Medulla oblongata (tissue), 1 donor: ENCODE data around the gene SLC26A4.

Source experiments
- DNase-seq: peaks from one replicate; pipeline ENCODE4 v3.0.0-alpha.2; 2015; ENCODE audit errors: extremely low spot score

The SLC26A4 gene

DNA sequence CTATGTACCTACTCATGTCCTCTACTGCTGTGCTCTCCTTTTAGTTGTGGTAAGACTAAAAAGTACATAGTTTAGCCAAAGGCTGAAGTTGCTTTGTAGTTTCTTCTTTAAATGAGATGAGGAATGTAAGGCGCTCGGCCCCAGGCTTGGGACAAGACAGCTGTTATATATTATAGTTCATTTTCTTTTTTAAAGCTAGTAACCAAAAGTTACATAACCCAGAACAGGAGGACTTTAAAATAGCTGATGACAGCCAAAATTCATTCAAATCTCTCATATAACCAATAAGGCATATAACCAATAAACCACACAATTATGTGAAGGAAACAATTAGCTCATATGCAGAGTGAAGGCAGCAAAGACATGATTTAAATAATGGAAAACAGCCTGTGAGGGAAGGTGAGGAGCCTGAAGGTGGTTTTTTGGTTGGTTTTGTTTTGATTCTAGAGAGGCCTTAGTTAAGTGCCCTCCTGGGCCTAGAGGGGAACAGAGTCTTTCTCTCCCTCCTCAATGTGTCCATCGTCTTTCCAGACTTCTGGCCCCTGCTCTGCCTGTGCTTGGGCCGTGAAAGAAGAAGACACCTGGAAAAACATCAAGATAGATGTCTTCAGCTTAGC, 35.8 kb downstream of the SLC26A4 start:
- no peak for DNase-seq

DNA sequence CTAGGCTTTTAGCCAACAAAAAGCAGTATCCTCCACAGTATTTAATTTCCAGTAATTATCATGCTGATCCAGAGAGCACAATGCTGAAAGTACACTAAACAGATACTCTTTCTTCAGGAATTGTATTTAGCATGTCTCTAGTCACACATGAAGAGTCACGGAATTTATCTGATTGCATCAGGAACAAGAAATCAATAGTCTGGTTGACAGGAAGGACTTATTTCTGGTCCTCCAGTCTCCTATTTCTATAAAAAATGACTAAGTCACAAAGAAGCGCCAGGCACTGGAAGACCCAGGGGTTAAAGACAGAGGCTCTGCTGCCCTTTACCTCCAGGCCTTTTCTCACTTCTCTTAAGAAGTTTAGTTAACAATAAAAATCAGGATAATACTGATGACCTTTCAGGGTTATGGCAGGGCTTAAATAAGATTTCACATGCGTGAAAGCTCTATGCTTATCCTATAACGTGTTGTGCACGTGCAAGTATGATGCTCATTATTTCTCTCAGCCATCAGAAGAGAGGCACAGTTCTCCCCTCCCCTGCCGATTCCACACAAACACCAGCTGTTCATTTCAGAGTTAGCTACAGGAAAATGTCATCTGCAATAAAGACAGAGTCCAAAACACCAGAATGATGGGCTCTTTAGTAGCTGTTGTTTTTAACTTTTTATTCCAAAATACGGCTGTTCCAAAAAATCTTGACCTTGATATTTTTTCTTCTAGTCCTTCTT, 36.9 kb downstream of the SLC26A4 start:
- DNase-seq, result no peak

DNA sequence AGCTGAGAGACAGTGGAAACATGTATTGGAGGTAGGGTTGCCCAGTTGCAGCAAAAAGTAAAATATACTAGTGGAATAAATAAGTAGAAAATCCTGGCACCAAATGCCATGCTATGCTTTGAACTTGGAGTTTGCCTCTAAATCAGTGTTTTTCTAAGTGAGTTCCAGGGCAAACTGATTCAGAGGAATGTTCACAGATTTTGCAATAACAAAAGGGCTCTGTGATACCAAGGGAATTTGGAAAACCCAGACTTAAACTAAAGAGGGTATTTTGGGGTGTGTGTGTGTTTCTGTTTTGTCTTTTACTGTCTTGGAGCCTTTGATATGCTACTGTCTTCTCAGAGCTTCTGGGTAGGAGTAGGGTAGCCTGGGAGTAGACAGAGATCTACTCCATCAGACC, 39.9 kb downstream of the SLC26A4 start:
- DNase-seq, result no peak

DNA sequence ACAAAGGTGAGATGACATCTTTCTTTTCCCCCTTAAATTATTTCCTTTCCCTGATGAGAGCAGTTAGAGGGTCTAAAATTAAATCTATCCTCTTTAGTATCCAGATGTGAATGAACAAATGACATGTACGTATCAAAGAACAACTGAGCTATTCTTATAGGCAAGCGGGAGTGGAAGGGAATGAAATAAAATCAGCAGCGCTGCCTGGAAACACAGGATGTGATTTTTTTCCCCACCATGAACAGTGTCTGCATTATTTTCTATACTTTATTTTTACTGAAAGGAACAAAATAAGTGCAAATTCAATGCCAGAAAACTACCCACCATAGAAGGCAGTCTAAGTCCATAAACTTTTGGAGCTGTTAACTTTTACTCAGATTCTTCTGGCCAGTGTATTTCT, 40.6 kb downstream of the SLC26A4 start:
- DNase-seq, result no peak

- DNase-seq, result no peak
Measured at GRCh38 chr7:107703219-107703618, 42.6 kb downstream of the SLC26A4 start.

GRCh38 chr7:107703872-107704271, 43.2 kb downstream of the SLC26A4 start:
- DNase-seq, result no peak

DNA sequence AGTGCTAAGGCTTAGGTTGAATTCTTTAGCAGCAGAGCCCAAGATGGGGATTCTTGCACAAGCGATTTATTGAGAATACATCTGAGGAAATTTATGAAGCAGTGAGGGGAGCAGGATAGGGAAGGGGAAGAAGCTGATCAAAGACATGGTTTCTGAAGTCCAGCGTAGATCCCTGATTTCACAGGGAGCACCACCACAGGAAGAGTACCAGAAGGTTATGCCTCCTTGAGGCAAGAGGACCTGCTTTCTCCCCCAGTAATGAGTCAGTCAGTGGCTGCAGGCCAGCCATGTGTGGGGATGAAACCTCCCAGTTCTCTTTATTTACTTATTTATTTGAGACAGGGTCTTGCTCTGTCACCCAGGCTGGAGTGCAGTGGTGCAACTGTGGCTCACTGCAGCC, 48.3 kb downstream of the SLC26A4 start:
- no peak for DNase-seq

DNA sequence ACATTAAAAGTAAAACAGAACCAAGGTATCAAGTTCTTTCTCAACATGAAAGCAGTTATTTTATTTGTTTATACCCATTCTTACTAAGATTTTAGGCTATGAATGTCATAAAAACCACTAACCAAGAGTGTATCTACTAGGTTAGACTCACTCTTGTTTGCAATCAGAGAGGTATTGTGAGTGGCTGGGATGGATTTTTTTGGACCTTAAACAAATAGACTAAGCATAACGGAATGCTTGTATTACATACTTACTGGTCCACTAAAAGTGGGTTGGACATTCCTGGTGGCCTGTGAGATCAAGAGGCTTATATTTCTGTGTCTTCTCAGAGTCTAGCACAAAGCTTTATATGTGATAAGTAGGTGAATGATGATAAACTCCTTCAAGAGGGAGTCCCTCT, 50.7 kb downstream of the SLC26A4 start:
- DNase-seq, result no peak

- DNase-seq, result no peak
Measured at GRCh38 chr7:107712025-107712424, 51.4 kb downstream of the SLC26A4 start.

DNA sequence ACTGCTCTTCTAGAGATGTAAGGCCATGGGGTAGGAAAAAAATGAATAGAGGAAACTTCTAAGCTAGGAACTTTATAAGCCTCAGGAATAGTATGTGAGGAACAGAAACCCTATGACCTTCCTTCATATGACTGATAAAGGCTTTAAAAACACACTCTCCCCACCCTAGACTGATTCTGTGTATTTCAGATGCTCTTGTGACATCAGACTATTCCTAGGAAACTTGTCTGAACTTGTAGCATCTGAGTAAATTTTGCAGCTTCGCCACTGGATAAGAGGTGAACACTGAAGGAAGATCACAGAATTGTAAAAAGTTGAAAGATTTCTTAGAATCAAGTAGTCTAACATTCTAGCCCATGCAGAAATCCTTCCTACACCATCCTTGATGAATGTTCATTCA, 52.3 kb downstream of the SLC26A4 start:
- no peak for DNase-seq

DNA sequence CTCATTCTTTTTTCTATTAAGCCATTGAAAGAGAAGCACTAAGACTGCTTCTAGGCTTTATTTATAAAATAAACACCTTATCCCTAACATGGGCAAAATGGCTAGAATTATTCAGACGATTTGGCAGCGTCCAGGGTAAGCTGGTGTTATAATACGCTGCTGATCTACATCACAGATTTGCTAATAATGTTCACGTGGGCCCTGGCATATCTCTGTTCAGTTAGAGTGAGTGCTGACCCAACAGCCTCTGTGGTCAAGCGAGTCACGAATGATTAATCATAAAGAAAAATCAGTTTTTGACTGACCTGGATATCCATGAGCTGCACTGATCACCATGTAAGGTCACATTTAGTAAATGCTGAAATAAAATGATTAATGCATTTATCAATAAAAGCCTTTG, 54.9 kb downstream of the SLC26A4 start:
- no peak for DNase-seq

- no peak for DNase-seq
Measured at GRCh38 chr7:107718456-107719193, 58.0 kb downstream of the SLC26A4 start.

GRCh38 chr7:107721286-107721685, 60.7 kb downstream of the SLC26A4 start:
- no peak for DNase-seq

DNA sequence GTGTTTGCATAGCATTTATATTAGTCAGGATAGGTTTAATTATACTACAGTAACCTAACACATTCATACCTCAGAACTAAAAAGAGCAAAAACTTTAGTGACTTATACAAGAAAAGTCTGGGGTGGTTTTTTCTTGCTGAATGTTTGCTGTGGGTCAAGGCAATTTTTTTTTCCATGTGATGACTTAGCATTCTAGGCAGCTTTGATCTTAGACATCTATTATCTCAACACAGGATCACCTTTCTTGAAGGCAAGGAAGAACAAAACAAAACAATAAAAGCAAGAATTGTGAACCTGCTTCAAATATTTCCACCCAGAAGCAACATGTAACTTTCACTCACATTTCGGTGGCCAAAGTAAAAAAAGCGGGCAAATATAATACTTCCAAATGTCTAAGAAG, 62.6 kb downstream of the SLC26A4 start:
- no peak for DNase-seq

- peak; percentile 77 for DNase-seq
Measured at GRCh38 chr7:107725138-107725740, 64.6 kb downstream of the SLC26A4 start.

- no peak for DNase-seq
Measured at GRCh38 chr7:107726356-107727130, 65.9 kb downstream of the SLC26A4 start.

DNA sequence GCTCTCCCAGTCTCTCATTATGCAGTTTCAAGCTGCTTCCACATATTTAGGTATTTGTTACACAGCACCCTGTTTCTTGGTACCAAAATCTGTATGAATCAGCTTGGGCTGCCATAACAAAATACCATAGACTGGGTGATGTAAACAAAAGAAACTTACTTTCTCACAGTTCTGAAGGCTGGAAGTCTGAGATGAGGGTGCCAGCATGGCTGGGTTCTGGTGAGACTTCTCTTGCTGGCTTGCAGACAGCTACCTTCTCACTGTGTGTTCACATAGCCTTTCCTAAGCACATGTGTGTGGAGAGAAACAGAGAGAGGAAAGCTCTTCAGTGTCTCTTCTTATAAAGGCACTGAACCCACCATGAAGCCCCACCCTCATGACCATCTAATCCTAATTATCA, 67.6 kb downstream of the SLC26A4 start:
- no peak for DNase-seq

GRCh38 chr7:107742678-107743566, 82.3 kb downstream of the SLC26A4 start:
- peak; percentile 66 for DNase-seq

GRCh38 chr7:107743567-107744344, 83.1 kb downstream of the SLC26A4 start, which contains the start of gene CBLL1:
Gene CBLL1, plus strand, starts transcription at chr7:107744142. Its CDS starts 22 bp downstream, at chr7:107744164.
- peak; percentile 98 for DNase-seq

- DNase-seq, result no peak
Measured at GRCh38 chr7:107744345-107744750, 83.7 kb downstream of the SLC26A4 start.
